HL-60 (cell line): ENCODE data around the gene B4GALNT4.
"Not testable (repeated sequence)": the region's sequence is repeated elsewhere in the genome, so short reads cannot be mapped to it uniquely, and the experiment has no call there.

Source experiments
- DNase-seq, 2 experiments: peaks; one replicate each; pipeline ENCODE4 v3.0.0-alpha.2; 2010 to 2020; ENCODE audit warnings: low read depth in 1 of 2, low spot score in 1 of 2
- H3K27ac ChIP-seq: fragments of 250-450 bp; sonication (Bioruptor Pico); replicated peaks from 2 replicates; pipeline ENCODE4 v1.5.1; 2020; ENCODE audit warnings: mild to moderate bottlenecking, moderate library complexity
- H3K27me3 ChIP-seq: fragments of 250-450 bp; sonication (Bioruptor Pico); 2 replicates; pipeline ENCODE4 v1.5.1; 2021; ENCODE audit warnings: mild to moderate bottlenecking, moderate library complexity; ENCODE audit not compliant: insufficient read depth, poor library complexity, severe bottlenecking
- H3K4me3 ChIP-seq: replicated peaks from 2 replicates; pipeline ENCODE4 v1.5.1; 2011; ENCODE audit warnings: mild to moderate bottlenecking, control low read depth, low read length; ENCODE audit not compliant: insufficient read depth
- GABPA ChIP-seq: IDR thresholded peaks from 2 replicates; pipeline ENCODE4 v1.6.1; 2012; ENCODE audit warnings: low read depth
- POLR2AphosphoS5 ChIP-seq: IDR thresholded peaks from 2 replicates; pipeline ENCODE4 v1.6.1; 2012; ENCODE audit warnings: low read depth
- SPI1 ChIP-seq: IDR thresholded peaks from 2 replicates; pipeline ENCODE4 v1.6.1; 2012; ENCODE audit warnings: low read depth, mild to moderate bottlenecking, borderline replicate concordance
- long read RNA-seq: library from polyadenylated mRNA; unstranded; transcript quantifications from one replicate; pipeline ENCODE4 v2.0.0, GENCODE V29; 2020
- TF ChIP-seq, protein P1 (sequence below): IDR thresholded peaks from 2 replicates; pipeline ENCODE4 v1.6.1; 2012; ENCODE audit warnings: low read depth; ENCODE audit not compliant: insufficient replicate concordance
- TF ChIP-seq, protein P2 (sequence below): IDR thresholded peaks from one replicate; pipeline ENCODE4 v1.5.1; 2011; ENCODE audit warnings: low read length, control low read depth, inconsistent platforms; ENCODE audit not compliant: insufficient read depth

B4GALNT4 gene, protein sequence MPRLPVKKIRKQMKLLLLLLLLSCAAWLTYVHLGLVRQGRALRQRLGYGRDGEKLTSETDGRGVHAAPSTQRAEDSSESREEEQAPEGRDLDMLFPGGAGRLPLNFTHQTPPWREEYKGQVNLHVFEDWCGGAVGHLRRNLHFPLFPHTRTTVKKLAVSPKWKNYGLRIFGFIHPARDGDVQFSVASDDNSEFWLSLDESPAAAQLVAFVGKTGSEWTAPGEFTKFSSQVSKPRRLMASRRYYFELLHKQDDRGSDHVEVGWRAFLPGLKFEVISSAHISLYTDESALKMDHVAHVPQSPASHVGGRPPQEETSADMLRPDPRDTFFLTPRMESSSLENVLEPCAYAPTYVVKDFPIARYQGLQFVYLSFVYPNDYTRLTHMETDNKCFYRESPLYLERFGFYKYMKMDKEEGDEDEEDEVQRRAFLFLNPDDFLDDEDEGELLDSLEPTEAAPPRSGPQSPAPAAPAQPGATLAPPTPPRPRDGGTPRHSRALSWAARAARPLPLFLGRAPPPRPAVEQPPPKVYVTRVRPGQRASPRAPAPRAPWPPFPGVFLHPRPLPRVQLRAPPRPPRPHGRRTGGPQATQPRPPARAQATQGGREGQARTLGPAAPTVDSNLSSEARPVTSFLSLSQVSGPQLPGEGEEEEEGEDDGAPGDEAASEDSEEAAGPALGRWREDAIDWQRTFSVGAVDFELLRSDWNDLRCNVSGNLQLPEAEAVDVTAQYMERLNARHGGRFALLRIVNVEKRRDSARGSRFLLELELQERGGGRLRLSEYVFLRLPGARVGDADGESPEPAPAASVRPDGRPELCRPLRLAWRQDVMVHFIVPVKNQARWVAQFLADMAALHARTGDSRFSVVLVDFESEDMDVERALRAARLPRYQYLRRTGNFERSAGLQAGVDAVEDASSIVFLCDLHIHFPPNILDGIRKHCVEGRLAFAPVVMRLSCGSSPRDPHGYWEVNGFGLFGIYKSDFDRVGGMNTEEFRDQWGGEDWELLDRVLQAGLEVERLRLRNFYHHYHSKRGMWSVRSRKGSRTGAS
- long read RNA-seq, result 0 reads

DNA sequence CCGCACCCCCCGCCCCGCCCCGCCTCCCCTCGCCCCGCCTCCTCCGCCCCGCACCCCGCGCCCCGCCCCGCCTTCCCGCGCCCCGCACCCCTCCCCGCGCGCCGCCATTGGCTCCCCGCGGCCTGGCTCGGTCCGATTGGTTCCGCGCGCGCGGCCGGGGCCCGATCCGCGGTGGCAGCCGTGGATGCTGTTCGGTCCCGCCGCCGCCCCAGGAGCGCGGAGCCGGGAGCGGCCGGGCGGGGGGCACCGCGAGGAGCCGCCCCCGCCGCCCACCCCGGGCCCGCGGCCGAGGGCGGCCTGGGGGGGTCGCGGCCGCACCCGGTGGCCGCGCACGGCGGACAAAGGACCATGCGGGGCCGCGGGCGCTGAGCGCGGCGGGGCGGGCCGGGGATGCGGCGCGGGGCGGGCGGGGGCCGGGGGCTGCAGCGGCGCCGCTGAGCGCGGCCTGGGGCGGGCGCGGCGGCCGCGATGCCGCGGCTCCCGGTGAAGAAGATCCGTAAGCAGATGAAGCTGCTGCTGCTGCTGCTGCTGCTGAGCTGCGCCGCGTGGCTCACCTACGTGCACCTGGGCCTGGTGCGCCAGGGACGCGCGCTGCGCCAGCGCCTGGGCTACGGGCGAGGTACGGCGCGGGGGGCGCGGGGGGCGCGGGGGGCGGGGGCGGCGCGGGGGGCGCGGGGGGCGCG lies at the start of gene B4GALNT4:
Gene B4GALNT4, plus strand, starts transcription at position 164 of the 683 bp plus-strand sequence. Its CDS starts 305 bp downstream, at position 469.
- TF ChIP-seq SPI1 (no peak), GABPA (no peak), POLR2AphosphoS5 (no peak)
- TF ChIP-seq, protein P1, sequence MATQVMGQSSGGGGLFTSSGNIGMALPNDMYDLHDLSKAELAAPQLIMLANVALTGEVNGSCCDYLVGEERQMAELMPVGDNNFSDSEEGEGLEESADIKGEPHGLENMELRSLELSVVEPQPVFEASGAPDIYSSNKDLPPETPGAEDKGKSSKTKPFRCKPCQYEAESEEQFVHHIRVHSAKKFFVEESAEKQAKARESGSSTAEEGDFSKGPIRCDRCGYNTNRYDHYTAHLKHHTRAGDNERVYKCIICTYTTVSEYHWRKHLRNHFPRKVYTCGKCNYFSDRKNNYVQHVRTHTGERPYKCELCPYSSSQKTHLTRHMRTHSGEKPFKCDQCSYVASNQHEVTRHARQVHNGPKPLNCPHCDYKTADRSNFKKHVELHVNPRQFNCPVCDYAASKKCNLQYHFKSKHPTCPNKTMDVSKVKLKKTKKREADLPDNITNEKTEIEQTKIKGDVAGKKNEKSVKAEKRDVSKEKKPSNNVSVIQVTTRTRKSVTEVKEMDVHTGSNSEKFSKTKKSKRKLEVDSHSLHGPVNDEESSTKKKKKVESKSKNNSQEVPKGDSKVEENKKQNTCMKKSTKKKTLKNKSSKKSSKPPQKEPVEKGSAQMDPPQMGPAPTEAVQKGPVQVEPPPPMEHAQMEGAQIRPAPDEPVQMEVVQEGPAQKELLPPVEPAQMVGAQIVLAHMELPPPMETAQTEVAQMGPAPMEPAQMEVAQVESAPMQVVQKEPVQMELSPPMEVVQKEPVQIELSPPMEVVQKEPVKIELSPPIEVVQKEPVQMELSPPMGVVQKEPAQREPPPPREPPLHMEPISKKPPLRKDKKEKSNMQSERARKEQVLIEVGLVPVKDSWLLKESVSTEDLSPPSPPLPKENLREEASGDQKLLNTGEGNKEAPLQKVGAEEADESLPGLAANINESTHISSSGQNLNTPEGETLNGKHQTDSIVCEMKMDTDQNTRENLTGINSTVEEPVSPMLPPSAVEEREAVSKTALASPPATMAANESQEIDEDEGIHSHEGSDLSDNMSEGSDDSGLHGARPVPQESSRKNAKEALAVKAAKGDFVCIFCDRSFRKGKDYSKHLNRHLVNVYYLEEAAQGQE, result no peak
- TF ChIP-seq, protein P2, sequence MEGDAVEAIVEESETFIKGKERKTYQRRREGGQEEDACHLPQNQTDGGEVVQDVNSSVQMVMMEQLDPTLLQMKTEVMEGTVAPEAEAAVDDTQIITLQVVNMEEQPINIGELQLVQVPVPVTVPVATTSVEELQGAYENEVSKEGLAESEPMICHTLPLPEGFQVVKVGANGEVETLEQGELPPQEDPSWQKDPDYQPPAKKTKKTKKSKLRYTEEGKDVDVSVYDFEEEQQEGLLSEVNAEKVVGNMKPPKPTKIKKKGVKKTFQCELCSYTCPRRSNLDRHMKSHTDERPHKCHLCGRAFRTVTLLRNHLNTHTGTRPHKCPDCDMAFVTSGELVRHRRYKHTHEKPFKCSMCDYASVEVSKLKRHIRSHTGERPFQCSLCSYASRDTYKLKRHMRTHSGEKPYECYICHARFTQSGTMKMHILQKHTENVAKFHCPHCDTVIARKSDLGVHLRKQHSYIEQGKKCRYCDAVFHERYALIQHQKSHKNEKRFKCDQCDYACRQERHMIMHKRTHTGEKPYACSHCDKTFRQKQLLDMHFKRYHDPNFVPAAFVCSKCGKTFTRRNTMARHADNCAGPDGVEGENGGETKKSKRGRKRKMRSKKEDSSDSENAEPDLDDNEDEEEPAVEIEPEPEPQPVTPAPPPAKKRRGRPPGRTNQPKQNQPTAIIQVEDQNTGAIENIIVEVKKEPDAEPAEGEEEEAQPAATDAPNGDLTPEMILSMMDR, result no peak
- no peak for DNase-seq
- Histone ChIP-seq H3K4me3 (no peak within 1 kb of the TSS), H3K27me3 (peaks cover 46% of the 10 kb centered on the region), H3K27ac (no peak within 1 kb of the TSS)

DNA sequence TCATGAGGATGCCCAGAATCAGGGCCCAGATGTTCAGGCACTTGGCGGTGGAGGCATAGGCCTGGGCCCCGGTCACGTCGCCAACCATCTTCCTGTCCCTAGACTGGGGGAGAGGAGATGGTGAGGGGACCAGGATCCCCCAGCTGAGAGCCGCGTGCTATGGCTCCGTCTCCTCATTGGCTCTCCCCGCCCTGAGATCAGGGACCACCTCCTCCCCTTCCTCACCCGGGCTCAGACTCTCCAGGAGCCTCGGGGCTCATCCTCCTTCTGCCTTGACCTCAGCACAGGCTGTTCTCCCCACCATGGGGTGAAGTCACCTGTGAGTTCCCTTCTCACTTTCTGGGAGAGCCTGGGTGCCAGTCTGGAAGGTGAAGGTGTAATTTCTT lies 49.4 kb upstream of the B4GALNT4 start:
- not testable (repeated sequence) for DNase-seq, H3K27ac ChIP-seq, H3K4me3 ChIP-seq
- peaks cover 12% of the 10 kb centered on the region for H3K27me3 ChIP-seq

DNA sequence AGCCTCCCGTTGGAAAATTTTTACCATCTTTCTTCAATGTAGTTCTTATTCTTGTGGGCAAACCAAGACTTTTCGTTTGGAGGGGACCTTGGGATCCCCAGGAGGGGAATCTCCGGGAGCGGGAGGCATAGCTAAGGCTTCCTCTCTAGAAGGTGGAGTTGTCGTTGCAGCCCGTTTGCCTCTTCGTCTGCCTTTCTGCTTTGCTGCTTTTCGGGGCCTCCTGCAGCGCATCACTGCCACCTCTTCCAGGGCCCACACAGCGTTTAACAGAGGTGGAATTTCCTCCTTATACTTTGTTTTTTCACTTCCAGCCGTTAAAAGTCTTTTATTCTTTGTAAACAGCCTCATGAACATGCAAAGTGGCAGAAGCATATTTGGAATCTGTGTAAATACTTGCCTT lies 45.1 kb upstream of the B4GALNT4 start:
- H3K27me3 ChIP-seq, result no peaks in the 10 kb centered on the region
- no peak overlapping the region for H3K4me3 ChIP-seq
- TF ChIP-seq, protein P1, result no peak
- TF ChIP-seq POLR2AphosphoS5 (no peak), SPI1 (no peak), GABPA (no peak)
- TF ChIP-seq, protein P2, result no peak
- no peak for DNase-seq
- H3K27ac ChIP-seq, result no peak overlapping the region

DNA sequence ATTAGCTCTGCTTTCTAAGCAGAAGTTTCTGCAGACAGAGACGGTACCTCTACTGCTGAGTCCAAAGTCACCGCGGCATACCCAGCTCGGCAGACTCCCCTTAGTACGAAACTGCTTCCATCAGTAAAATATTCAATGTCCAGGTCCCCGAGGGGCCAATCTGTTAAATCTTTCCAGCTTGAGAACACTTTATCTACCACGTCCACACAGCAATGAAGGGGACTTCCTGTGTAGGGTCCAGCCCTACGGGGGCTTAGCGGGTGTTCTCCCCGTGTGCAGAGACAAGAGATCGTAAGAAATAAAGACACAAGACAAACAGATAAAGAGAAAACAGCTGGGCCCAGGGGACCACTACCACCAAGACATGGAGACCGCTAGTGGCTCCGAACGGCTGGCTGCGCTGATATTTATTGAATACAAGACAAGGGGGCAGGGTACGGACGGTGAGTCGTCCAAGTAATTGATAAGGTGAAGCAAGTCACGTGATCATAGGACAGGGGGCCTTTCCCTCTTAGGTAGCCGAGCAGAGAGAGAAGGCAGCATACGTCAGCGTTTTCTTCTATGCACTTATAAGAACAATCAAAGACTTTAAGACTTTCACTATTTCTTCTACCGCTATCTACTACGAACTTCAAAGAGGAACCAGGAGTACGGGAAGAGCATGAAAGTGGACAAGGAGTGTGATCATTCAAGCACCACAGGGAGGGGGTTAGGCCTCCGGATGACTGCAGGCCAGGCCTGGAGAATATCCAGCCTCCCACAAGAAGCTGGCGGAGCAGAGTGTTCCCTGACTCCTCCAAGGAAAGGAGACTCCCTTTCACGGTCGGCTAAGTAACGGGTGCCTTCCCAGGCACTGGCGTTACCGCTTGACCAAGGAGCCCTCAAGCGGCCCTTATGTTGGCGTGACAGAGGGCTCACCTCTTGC lies 44.4 kb upstream of the B4GALNT4 start:
- not testable (repeated sequence) for H3K4me3 ChIP-seq, H3K27ac ChIP-seq, H3K27me3 ChIP-seq, DNase-seq
